HepG2 (cell line): ENCODE results near the gene MAP3K3. TPM values are rescaled to one million over a fixed set of nuclear protein-coding genes. Genes with fewer than 3 reads are reported as not detected.

Experiments used
- NKX3-1 ChIP-seq: sonication (generic); formaldehyde crosslinking; IDR thresholded peaks from 2 replicates; pipeline ENCODE4 v1.5.0; 2020; ENCODE audit warnings: missing genetic modification reagents
- SIN3A ChIP-seq: IDR thresholded peaks from 2 replicates; pipeline ENCODE4 v1.6.1; 2011; ENCODE audit warnings: low read depth, mild to moderate bottlenecking, control low read depth, low read length, borderline replicate concordance
- polyA plus RNA-seq, 8 experiments: library from polyadenylated mRNA; depleted of rRNA in 3 of 8; stranded (reverse) in 7 of 8; unstranded in 1 of 8; fragments of >200 nt; fragmentation: Illumina TruSeq in 4 of 8; extraction: Trizol in 4 of 8; gene quantifications; 2 replicates each; pipeline versions ENCODE4 v1.2.1 to v1.2.3, GENCODE V29; 2011 to 2016; ENCODE audit warnings: low read depth in 4 of 8, missing spikeins in 1 of 8, mixed read lengths in 1 of 8; ENCODE audit not compliant: insufficient read depth in 1 of 8
- total RNA-seq, 5 experiments: library from RNA; depleted of rRNA; stranded (reverse); fragments of >200 nt; fragmentation: Illumina TruSeq; extraction: Trizol; gene quantifications; 2 replicates each; pipeline ENCODE4 v1.2.3, GENCODE V29; 2016; ENCODE audit warnings: low read depth in 1 of 5
- TF ChIP-seq, protein P1 (sequence below): IDR thresholded peaks from 2 replicates; pipeline ENCODE4 v1.6.1; 2016; ENCODE audit warnings: mild to moderate bottlenecking
- TF ChIP-seq, protein P2 (sequence below): sonication (generic); formaldehyde crosslinking; IDR thresholded peaks from one replicate; pipeline ENCODE4 v1.5.1; 2020; ENCODE audit warnings: mild to moderate bottlenecking, missing genetic modification reagents; ENCODE audit errors: not compliant biosample characterization

MAP3K3 gene
- total and polyA plus RNA-seq, 2 of the 13 experiments (the other 11 are each of a cell fraction or from before 2014, with no cell fraction given) = 17.7 to 21.8 TPM

DNA sequence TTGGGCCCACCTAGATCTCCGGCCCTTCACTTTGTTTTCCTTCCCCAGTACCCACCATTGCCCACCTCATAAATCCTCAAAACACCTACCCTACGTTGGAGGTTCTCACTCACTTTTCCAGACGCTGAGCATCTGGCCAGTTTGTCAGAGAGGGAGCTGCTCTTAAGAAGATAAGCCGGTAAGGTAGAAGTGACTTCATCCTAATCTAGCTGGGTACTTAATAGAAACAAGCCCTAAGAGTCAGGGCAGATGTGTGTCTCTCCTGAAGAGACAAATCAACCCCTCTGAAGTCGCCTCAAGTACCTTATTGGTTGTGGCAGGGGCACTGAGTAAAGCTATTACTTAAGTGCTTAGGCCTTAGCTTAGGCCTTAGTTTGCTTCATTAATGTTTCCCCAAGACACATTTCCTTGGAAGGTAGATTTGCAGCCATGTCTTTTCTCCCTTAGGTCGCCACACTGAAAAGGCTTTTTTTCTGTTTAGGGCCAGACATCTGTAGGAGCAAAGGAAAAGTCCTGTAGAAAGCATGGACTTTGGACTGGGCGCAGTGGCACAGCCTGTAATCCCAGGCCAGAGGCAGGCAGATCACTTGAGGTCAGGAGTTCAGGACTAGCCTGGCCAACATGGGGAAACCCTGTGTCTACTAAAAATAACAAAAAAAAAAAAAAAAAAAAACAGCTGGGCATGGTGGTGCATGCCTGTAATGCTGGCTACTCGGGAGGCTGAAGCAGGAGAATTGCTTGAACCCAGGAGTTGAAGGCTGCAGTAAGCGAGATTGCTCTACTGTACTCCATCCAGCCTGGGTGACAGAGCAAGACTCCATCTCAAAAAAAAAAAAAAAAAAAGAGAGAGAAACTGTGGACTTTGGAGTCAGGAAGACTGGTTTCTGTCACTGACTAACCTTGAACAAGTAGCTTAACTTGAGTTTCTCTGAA is 20.5 kb upstream of the MAP3K3 start (continued):
- TF ChIP-seq, protein P1, sequence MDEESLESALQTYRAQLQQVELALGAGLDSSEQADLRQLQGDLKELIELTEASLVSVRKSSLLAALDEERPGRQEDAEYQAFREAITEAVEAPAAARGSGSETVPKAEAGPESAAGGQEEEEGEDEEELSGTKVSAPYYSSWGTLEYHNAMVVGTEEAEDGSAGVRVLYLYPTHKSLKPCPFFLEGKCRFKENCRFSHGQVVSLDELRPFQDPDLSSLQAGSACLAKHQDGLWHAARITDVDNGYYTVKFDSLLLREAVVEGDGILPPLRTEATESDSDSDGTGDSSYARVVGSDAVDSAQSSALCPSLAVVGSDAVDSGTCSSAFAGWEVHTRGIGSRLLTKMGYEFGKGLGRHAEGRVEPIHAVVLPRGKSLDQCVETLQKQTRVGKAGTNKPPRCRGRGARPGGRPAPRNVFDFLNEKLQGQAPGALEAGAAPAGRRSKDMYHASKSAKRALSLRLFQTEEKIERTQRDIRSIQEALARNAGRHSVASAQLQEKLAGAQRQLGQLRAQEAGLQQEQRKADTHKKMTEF = no peak
- TF ChIP-seq SIN3A (no peak), NKX3-1 (no peak)
- TF ChIP-seq, protein P2, sequence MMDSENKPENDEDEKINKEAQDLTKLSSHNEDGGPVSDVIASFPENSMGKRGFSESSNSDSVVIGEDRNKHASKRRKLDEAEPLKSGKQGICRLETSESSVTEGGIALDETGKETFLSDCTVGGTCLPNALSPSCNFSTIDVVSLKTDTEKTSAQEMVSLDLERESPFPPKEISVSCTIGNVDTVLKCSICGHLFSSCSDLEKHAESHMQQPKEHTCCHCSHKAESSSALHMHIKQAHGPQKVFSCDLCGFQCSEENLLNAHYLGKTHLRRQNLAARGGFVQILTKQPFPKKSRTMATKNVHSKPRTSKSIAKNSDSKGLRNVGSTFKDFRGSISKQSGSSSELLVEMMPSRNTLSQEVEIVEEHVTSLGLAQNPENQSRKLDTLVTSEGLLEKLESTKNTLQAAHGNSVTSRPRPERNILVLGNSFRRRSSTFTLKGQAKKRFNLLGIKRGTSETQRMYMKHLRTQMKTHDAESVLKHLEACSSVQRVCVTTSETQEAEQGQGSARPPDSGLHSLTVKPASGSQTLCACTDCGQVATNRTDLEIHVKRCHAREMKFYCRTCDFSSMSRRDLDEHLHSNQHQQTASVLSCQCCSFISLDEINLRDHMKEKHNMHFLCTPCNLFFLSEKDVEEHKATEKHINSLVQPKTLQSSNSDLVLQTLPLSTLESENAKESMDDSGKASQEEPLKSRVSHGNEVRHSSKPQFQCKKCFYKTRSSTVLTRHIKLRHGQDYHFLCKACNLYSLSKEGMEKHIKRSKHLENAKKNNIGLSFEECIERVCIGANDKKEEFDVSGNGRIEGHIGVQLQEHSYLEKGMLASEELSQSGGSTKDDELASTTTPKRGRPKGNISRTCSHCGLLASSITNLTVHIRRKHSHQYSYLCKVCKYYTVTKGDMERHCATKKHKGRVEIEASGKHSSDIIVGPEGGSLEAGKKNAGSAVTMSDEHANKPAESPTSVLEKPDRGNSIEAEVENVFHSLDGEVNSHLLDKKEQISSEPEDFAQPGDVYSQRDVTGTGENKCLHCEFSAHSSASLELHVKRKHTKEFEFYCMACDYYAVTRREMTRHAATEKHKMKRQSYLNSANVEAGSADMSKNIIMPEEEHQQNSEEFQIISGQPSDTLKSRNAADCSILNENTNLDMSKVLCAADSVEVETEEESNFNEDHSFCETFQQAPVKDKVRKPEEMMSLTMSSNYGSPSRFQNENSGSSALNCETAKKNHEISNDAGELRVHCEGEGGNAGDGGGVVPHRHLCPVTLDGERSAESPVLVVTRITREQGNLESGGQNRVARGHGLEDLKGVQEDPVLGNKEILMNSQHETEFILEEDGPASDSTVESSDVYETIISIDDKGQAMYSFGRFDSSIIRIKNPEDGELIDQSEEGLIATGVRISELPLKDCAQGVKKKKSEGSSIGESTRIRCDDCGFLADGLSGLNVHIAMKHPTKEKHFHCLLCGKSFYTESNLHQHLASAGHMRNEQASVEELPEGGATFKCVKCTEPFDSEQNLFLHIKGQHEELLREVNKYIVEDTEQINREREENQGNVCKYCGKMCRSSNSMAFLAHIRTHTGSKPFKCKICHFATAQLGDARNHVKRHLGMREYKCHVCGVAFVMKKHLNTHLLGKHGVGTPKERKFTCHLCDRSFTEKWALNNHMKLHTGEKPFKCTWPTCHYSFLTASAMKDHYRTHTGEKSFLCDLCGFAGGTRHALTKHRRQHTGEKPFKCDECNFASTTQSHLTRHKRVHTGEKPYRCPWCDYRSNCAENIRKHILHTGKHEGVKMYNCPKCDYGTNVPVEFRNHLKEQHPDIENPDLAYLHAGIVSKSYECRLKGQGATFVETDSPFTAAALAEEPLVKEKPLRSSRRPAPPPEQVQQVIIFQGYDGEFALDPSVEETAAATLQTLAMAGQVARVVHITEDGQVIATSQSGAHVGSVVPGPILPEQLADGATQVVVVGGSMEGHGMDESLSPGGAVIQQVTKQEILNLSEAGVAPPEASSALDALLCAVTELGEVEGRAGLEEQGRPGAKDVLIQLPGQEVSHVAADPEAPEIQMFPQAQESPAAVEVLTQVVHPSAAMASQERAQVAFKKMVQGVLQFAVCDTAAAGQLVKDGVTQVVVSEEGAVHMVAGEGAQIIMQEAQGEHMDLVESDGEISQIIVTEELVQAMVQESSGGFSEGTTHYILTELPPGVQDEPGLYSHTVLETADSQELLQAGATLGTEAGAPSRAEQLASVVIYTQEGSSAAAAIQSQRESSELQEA = no peak
